Epithelial cell of proximal tubule (primary cell): ENCODE data around the gene ABHD17C. TPM values are rescaled to one million over a fixed set of nuclear protein-coding genes. Genes with fewer than 3 reads are reported as not detected.

Source experiments
- DNase-seq: peaks from one replicate; pipeline ENCODE4 v3.0.0-alpha.2; 2011; ENCODE audit warnings: low read depth
- H3K4me3 ChIP-seq: 2 replicates; pipeline ENCODE4 v1.5.1; 2011; ENCODE audit warnings: low read depth, mild to moderate bottlenecking, low read length
- total RNA-seq: library from RNA; depleted of rRNA; stranded (reverse); fragments of >200 nt; gene quantifications from 2 replicates; pipeline ENCODE4 v1.2.3, GENCODE V29; 2015
- TF ChIP-seq, protein P1 (sequence below): conservative IDR thresholded peaks from 2 replicates; pipeline ENCODE4 v1.5.1; 2012; ENCODE audit warnings: low read depth, mild to moderate bottlenecking, low read length

The ABHD17C gene
- total RNA-seq, 1 donor from 2014 or later = 4.5 TPM

DNA sequence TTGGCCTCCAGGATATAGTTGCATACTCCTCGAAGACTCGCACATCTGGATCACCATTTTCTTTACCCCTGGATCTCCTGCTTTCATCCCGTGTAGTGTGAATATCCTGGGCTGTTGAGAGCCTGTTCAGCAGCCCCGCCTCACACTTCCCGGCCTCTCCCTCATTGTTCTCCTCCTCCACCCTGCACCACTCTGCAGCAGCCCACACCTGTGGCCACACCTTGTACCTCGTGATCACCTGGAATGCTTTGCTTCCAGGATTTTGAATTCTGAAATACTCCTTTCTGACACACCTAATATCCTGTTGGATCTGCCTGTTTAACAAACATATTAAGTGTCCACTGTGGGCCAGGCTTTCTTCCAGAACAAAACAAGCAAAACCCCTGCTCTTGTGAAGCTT, 14.4 kb downstream of the ABHD17C start:
- no peak overlapping the region for H3K4me3 ChIP-seq
- DNase-seq = no peak
- TF ChIP-seq, protein P1, sequence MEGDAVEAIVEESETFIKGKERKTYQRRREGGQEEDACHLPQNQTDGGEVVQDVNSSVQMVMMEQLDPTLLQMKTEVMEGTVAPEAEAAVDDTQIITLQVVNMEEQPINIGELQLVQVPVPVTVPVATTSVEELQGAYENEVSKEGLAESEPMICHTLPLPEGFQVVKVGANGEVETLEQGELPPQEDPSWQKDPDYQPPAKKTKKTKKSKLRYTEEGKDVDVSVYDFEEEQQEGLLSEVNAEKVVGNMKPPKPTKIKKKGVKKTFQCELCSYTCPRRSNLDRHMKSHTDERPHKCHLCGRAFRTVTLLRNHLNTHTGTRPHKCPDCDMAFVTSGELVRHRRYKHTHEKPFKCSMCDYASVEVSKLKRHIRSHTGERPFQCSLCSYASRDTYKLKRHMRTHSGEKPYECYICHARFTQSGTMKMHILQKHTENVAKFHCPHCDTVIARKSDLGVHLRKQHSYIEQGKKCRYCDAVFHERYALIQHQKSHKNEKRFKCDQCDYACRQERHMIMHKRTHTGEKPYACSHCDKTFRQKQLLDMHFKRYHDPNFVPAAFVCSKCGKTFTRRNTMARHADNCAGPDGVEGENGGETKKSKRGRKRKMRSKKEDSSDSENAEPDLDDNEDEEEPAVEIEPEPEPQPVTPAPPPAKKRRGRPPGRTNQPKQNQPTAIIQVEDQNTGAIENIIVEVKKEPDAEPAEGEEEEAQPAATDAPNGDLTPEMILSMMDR = no peak

DNA sequence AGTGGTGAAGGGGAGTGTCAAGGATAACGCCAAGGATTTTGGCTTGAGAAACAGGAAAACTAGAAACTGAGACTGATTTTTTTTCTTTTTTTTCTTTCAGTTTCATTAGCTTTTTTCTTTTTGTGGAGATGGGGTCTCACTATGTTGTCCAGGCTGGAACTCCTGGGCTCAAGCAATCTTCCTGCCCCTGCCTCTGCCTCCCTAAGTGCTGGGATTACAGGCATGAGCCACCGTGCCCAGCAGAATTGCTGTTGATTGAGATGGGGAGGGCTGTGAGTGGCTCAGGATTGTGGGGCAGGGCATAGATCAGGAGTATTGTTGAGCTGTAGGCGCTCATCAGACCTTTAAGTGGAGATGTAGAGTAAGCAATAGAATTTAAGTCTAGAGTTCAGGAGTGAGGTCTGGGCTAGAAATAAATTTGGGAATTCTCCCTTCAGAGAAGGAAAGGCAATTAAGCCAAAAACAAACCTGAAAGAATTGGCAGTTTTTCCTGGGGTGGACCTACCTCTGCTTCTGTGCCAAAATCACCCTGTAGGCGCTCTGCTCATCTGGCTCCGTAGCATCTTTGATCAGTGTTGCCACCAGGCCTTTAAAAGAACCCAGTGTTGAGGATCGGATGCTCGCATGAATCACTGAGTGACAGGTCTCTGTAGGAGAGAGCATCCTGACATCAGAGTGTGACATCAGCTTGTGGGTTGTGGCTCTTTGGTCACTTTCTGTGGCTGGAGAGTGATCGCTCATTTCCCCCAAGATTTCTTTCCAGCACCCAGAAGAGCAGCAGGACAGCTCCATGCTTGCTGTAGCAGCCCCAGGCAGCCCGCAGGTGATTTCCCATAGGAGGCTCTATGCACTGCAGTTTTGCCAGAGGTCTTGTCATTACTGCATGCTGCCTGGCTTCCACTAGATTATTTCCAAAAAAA, 15.8 kb downstream of the ABHD17C start:
- no peak overlapping the region for H3K4me3 ChIP-seq
- DNase-seq = no peak
- TF ChIP-seq, protein P1 = no peak

- TF ChIP-seq, protein P1 = no peak
- no peak overlapping the region for H3K4me3 ChIP-seq
- DNase-seq = no peak
Observed at GRCh38 chr15:80711886-80712285, 16.8 kb downstream of the ABHD17C start.

DNA sequence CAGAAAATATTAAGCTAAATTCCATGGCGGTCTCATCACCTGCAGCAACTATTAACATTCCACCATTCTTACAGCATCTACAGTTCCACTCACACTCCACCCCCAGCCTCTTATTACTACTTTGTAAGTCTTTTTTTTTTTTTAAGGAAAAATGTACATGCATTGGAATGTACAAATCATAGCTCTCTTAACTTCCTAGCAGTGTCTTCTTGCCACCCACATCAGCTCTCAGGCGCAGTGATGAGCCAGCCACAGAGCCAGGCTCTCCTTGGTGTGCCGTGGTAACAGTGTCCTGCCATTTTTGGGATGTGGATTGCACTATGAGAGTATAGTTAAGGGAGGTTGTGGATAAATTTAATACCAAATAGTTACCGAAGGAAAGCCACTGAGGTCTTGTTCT, 17.8 kb downstream of the ABHD17C start:
- DNase-seq = no peak
- no peak overlapping the region for H3K4me3 ChIP-seq
- TF ChIP-seq, protein P1 = no peak

GRCh38 chr15:80721476-80721875, 26.4 kb downstream of the ABHD17C start:
- TF ChIP-seq, protein P1 = no peak
- no peak for DNase-seq
- H3K4me3 ChIP-seq = no peak overlapping the region

DNA sequence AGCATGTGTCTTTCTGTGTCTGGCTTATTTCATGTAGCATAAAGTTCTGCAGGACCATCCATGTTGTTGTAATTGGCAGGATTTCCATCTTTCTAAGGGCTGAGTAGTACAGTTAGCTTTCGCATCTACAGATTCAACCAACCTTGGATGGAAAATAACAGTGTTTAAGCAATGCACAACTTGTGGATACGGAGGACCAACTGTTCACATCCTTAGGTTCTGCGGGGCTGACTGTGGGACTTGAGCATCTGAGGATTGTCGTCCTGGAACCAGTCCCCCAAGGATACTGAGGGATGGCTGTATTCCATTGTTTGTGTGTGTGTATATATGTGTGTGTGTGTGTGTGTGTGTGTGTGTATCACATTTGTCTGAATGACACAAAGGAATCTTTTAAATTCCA, 27.7 kb downstream of the ABHD17C start:
- no peak for DNase-seq
- H3K4me3 ChIP-seq = no peak overlapping the region
- TF ChIP-seq, protein P1 = no peak

- H3K4me3 ChIP-seq = no peak overlapping the region
- DNase-seq = no peak
- TF ChIP-seq, protein P1 = no peak
Observed at GRCh38 chr15:80727196-80727595, 32.1 kb downstream of the ABHD17C start.
